ENCODE measurements around the gene FLOT1. TPM values are rescaled to one million over a fixed set of nuclear protein-coding genes. Genes with fewer than 3 reads are reported as not detected.

FLOT1 gene
- total and polyA plus RNA-seq, 2 of the 13 experiments (the other 11 are each of a cell fraction or from before 2014, with no cell fraction given) = 82.3 to 130 TPM

DNA sequence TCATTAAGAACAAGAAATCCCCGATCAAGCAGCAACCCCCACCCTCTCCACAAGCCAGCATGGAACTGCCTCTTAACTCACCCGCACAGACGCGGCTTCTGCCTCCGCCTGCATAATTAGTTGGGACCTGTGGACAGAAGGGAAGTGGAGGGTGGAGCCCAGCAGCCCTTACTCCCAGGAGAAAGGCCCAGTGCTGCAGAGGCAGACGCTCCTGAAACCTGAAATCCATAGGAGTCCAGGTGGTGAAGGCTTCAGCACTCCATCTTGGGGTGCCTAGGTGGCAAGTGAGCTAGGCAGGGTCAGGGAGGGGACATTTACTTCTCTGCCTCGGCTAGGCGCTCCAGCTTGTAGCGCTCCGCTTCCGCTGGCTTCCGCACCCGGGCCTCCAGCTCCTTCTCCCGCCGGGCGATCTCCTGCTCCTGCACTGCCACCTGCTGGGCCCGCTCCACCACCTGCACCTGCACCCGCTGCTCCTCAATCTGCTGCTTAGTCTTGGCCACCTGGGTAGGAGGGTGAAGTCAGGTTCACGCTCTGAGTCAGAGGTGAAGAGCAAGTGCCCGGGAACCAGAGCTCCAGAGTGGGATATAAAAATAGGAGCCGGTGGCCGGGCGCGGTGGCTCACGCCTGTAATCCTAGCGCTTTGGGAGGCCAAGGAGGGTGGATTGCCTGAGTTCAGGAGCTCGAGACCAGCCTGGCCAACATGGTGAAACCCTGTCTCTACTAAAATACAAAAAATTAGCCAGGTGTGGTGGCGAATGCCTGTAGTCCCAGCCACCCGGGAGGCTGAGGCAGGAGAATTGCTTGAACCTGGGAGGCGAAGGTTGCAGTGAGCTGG is 11.7 kb downstream of the FLOT1 start (continued):
- TF ChIP-seq, protein P1, sequence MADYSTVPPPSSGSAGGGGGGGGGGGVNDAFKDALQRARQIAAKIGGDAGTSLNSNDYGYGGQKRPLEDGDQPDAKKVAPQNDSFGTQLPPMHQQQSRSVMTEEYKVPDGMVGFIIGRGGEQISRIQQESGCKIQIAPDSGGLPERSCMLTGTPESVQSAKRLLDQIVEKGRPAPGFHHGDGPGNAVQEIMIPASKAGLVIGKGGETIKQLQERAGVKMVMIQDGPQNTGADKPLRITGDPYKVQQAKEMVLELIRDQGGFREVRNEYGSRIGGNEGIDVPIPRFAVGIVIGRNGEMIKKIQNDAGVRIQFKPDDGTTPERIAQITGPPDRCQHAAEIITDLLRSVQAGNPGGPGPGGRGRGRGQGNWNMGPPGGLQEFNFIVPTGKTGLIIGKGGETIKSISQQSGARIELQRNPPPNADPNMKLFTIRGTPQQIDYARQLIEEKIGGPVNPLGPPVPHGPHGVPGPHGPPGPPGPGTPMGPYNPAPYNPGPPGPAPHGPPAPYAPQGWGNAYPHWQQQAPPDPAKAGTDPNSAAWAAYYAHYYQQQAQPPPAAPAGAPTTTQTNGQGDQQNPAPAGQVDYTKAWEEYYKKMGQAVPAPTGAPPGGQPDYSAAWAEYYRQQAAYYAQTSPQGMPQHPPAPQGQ (CRISPR knock-in tag; IDR thresholded peaks at IDR 0.05; ENCODE audit: borderline replicate concordance) = no peak
- TF ChIP-seq ZFP1 (CRISPR knock-in tag; IDR thresholded peaks at IDR 0.05) = no peak
- TF ChIP-seq ZFP41 (CRISPR knock-in tag; IDR thresholded peaks at IDR 0.05; ENCODE audit: borderline replicate concordance) = no peak
- no peak for TF ChIP-seq ZFP36L2 (CRISPR knock-in tag; IDR thresholded peaks at IDR 0.05)
- TF ChIP-seq, protein P2, sequence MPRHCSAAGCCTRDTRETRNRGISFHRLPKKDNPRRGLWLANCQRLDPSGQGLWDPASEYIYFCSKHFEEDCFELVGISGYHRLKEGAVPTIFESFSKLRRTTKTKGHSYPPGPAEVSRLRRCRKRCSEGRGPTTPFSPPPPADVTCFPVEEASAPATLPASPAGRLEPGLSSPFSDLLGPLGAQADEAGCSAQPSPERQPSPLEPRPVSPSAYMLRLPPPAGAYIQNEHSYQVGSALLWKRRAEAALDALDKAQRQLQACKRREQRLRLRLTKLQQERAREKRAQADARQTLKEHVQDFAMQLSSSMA (CRISPR knock-in tag; IDR thresholded peaks at IDR 0.05) = 0 out of 2 replicates have a peak, but pooled peaks have one; percentile 39
- TF ChIP-seq CHD4 (IDR thresholded peaks at IDR 0.05; ENCODE audit: borderline replicate concordance, low read length) = no peak
- no peak for TF ChIP-seq REL (CRISPR knock-in tag; conservative IDR thresholded peaks at IDR 0.05)
- TF ChIP-seq PCBP1 (IDR thresholded peaks at IDR 0.05; ENCODE audit: borderline replicate concordance, low read depth, low read length) = no peak
- no peak for TF ChIP-seq ZNF441 (CRISPR knock-in tag; IDR thresholded peaks at IDR 0.05; ENCODE audit: borderline replicate concordance)
- TF ChIP-seq, protein P3, sequence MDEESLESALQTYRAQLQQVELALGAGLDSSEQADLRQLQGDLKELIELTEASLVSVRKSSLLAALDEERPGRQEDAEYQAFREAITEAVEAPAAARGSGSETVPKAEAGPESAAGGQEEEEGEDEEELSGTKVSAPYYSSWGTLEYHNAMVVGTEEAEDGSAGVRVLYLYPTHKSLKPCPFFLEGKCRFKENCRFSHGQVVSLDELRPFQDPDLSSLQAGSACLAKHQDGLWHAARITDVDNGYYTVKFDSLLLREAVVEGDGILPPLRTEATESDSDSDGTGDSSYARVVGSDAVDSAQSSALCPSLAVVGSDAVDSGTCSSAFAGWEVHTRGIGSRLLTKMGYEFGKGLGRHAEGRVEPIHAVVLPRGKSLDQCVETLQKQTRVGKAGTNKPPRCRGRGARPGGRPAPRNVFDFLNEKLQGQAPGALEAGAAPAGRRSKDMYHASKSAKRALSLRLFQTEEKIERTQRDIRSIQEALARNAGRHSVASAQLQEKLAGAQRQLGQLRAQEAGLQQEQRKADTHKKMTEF (CRISPR knock-in tag; IDR thresholded peaks at IDR 0.05) = 0 out of 2 replicates have a peak, but pooled peaks have one; percentile 27
- TF ChIP-seq, protein P4, sequence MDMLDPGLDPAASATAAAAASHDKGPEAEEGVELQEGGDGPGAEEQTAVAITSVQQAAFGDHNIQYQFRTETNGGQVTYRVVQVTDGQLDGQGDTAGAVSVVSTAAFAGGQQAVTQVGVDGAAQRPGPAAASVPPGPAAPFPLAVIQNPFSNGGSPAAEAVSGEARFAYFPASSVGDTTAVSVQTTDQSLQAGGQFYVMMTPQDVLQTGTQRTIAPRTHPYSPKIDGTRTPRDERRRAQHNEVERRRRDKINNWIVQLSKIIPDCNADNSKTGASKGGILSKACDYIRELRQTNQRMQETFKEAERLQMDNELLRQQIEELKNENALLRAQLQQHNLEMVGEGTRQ (IDR thresholded peaks at IDR 0.05; ENCODE audit: low read depth, low read length) = no peak
- TF ChIP-seq, protein P4 (CRISPR knock-in tag; IDR thresholded peaks at IDR 0.05; ENCODE audit: borderline replicate concordance) = no peak
- no peak for TF ChIP-seq GPN1 (CRISPR knock-in tag; IDR thresholded peaks at IDR 0.05; ENCODE audit: borderline replicate concordance)
- TF ChIP-seq ETV5 (CRISPR knock-in tag; IDR thresholded peaks at IDR 0.05; ENCODE audit: borderline replicate concordance) = 0 out of 2 replicates have a peak, but pooled peaks have one; percentile 17
- TF ChIP-seq, protein P5, sequence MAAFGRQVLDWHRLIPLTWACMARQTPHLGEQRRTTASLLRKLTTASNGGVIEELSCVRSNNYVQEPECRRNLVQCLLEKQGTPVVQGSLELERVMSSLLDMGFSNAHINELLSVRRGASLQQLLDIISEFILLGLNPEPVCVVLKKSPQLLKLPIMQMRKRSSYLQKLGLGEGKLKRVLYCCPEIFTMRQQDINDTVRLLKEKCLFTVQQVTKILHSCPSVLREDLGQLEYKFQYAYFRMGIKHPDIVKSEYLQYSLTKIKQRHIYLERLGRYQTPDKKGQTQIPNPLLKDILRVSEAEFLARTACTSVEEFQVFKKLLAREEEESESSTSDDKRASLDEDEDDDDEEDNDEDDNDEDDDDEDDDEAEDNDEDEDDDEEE (CRISPR knock-in tag; IDR thresholded peaks at IDR 0.05) = no peak
- TF ChIP-seq ZNF547 (CRISPR knock-in tag; IDR thresholded peaks at IDR 0.05) = peak; percentile 37; the same call in 1 of the 2 replicates
- TF ChIP-seq ZNF3 (CRISPR knock-in tag; IDR thresholded peaks at IDR 0.05) = no peak
- no peak for TF ChIP-seq CCDC6 (CRISPR knock-in tag; IDR thresholded peaks at IDR 0.05)
- no peak for TF ChIP-seq NR2F1 (CRISPR knock-in tag; IDR thresholded peaks at IDR 0.05)
- TF ChIP-seq, protein P6, sequence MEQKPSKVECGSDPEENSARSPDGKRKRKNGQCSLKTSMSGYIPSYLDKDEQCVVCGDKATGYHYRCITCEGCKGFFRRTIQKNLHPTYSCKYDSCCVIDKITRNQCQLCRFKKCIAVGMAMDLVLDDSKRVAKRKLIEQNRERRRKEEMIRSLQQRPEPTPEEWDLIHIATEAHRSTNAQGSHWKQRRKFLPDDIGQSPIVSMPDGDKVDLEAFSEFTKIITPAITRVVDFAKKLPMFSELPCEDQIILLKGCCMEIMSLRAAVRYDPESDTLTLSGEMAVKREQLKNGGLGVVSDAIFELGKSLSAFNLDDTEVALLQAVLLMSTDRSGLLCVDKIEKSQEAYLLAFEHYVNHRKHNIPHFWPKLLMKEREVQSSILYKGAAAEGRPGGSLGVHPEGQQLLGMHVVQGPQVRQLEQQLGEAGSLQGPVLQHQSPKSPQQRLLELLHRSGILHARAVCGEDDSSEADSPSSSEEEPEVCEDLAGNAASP (CRISPR knock-in tag; IDR thresholded peaks at IDR 0.05; ENCODE audit: borderline replicate concordance) = no peak
